ENCODE measurements around the gene ANAPC4. TPM values are rescaled to one million over a fixed set of nuclear protein-coding genes. Genes with fewer than 3 reads are reported as not detected.

Gene ANAPC4
- polyA plus RNA-seq, 1 donor from 2014 or later, result 78.1 TPM

- H3K9ac ChIP-seq (ENCODE audit: low read length), result no peak overlapping the region
- H3K9me3 ChIP-seq (ENCODE audit: low read length), result no peaks in the 10 kb centered on the region
- no peak overlapping the region for H2AFZ ChIP-seq (ENCODE audit: low read depth, low read length)
- H3K79me2 ChIP-seq (replicated peaks; ENCODE audit: insufficient read depth, low read length), result no peaks in the 10 kb centered on the region
- no peaks in the 10 kb centered on the region for H3F3A ChIP-seq (ENCODE audit: insufficient read depth, low read length, poor library complexity, severe bottlenecking)
- H3K4me3 ChIP-seq (ENCODE audit: low read length), result no peak overlapping the region
- H3K9me2 ChIP-seq (ENCODE audit: insufficient read depth, low read length), result no peaks in the 10 kb centered on the region
- no peak for TF ChIP-seq CTCF (IDR thresholded peaks at IDR 0.05; ENCODE audit: poor library complexity, severe bottlenecking)
- TF ChIP-seq POLR2AphosphoS5 (IDR thresholded peaks at IDR 0.05), result no peak
- no peak for TF ChIP-seq EZH2 (IDR thresholded peaks at IDR 0.05; ENCODE audit: borderline replicate concordance, insufficient read depth, low read length, poor library complexity, severe bottlenecking)
- TF ChIP-seq TAF1 (IDR thresholded peaks at IDR 0.05; ENCODE audit: low read depth), result no peak
- TF ChIP-seq RAD21 (conservative IDR thresholded peaks at IDR 0.05), result no peak
- TF ChIP-seq REST (IDR thresholded peaks at IDR 0.05; ENCODE audit: borderline replicate concordance), result no peak
- no peak for TF ChIP-seq MXI1 (conservative IDR thresholded peaks at IDR 0.05; ENCODE audit: poor library complexity, severe bottlenecking)
- TF ChIP-seq EP300 (conservative IDR thresholded peaks at IDR 0.05; ENCODE audit: poor library complexity, severe bottlenecking), result no peak
- TF ChIP-seq SMC3 (conservative IDR thresholded peaks at IDR 0.05; ENCODE audit: poor library complexity), result no peak
- no peaks in the 10 kb centered on the region for H4K20me1 ChIP-seq (ENCODE audit: insufficient read depth)
- no peak overlapping the region for H3K27ac ChIP-seq (ENCODE audit: low read length)
- H3K4me2 ChIP-seq (ENCODE audit: low read length), result no peak overlapping the region
- H3K27me3 ChIP-seq (ENCODE audit: insufficient read depth, low read depth, low read length), result no peaks in the 10 kb centered on the region
- H3K36me3 ChIP-seq (ENCODE audit: insufficient read depth, low read length), result no peaks in the 10 kb centered on the region
These were observed 46.7 kb upstream of the ANAPC4 start for GRCh38 chr4:25330335-25330734.

- H3F3A ChIP-seq (ENCODE audit: insufficient read depth, low read length, poor library complexity, severe bottlenecking), result no peaks in the 10 kb centered on the region
- no peaks in the 10 kb centered on the region for H3K9me2 ChIP-seq (ENCODE audit: insufficient read depth, low read length)
- H3K4me2 ChIP-seq (ENCODE audit: low read length), result no peak overlapping the region
- no peak overlapping the region for H2AFZ ChIP-seq (ENCODE audit: low read depth, low read length)
- H3K4me3 ChIP-seq (ENCODE audit: low read length), result no peak overlapping the region
- no peaks in the 10 kb centered on the region for H4K20me1 ChIP-seq (ENCODE audit: insufficient read depth)
- no peaks in the 10 kb centered on the region for H3K27me3 ChIP-seq (ENCODE audit: insufficient read depth, low read depth, low read length)
- H3K9me3 ChIP-seq (ENCODE audit: low read length), result no peaks in the 10 kb centered on the region
- no peaks in the 10 kb centered on the region for H3K79me2 ChIP-seq (replicated peaks; ENCODE audit: insufficient read depth, low read length)
- TF ChIP-seq EP300 (conservative IDR thresholded peaks at IDR 0.05; ENCODE audit: poor library complexity, severe bottlenecking) (no peak), RAD21 (conservative IDR thresholded peaks at IDR 0.05) (no peak), CTCF (IDR thresholded peaks at IDR 0.05; ENCODE audit: poor library complexity, severe bottlenecking) (no peak), EZH2 (IDR thresholded peaks at IDR 0.05; ENCODE audit: borderline replicate concordance, insufficient read depth, low read length, poor library complexity, severe bottlenecking) (no peak), SMC3 (conservative IDR thresholded peaks at IDR 0.05; ENCODE audit: poor library complexity) (no peak), POLR2AphosphoS5 (IDR thresholded peaks at IDR 0.05) (no peak), TAF1 (IDR thresholded peaks at IDR 0.05; ENCODE audit: low read depth) (no peak), REST (IDR thresholded peaks at IDR 0.05; ENCODE audit: borderline replicate concordance) (no peak), MXI1 (conservative IDR thresholded peaks at IDR 0.05; ENCODE audit: poor library complexity, severe bottlenecking) (no peak)
- no peak overlapping the region for H3K9ac ChIP-seq (ENCODE audit: low read length)
- no peaks in the 10 kb centered on the region for H3K36me3 ChIP-seq (ENCODE audit: insufficient read depth, low read length)
- H3K27ac ChIP-seq (ENCODE audit: low read length), result no peak overlapping the region
These were observed 45.9 kb upstream of the ANAPC4 start for GRCh38 chr4:25330905-25331808.

Data from neural cell (in vitro differentiated cells).